NCI-H2196 treated with DMSO at 0.1 percent for 48 hours (cell line): ENCODE measurements around the gene ZNF91.
"Not testable (repeated sequence)": the region's sequence is repeated elsewhere in the genome, so short reads cannot be mapped to it uniquely, and the experiment has no call there.

Experiments
- DNase-seq: peaks from one replicate; lab custom pipeline; 2025; ENCODE audit not compliant: unreplicated experiment; lab: John Stamatoyannopoulos, UW

The ZNF91 gene

DNA sequence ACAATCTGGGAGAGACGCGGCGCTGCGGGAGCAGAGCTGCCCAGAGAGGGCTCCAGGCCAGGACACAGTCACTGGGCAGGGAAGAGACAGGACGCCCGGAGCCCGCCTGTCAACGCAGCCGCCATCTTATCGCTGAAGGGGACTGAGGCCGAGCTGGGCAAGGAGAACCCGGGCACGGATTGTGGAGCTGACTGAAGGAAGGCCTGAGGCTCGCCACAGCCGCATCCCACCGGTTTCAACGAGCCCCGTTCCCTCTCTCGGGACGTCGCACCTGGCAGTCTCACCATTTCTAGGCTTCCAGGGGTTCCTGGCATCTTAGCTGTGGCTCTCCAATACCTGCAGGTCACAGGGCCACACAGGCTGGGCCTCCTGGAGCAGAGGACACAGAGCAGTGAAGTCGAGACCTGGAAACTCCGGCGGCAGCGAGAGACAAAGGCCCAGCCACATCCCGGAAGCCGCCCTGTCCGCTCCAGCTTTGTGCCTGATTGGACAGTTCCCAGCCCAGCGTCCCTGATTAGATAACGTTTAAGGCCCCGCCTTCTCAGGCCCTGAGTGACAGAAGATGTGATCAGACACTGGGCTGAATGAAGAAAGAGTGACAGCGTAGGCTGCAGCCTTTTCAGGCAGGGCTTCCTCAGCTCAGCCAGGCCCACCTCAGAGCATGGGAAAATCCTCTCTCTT is at the start of gene ZNF91:
Gene ZNF91, minus strand, starts transcription at position 431 of the 681 bp plus-strand sequence. Its CDS starts 117 bp downstream, at position 314.
- DNase-seq, result peak; percentile 92

DNA sequence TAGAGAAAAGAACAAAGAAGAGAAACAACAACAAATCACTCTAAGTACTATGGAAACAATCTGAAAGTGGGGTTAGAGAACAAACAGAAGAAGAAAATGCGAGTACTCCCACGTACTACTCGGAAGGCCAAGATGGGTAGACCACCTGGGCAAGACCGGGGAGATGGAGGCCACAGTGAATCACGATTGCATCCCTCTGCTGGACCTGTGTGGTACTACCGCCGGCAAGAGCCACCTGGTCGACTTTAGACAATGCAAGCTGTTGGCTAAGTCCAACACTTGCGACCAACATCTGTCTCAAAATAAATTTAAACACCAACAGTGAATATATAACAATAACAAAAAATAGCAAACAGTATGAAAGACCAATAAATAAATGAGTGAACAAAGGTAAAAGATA is 45.5 kb upstream of the ZNF91 start:
- DNase-seq, result no peak

DNA sequence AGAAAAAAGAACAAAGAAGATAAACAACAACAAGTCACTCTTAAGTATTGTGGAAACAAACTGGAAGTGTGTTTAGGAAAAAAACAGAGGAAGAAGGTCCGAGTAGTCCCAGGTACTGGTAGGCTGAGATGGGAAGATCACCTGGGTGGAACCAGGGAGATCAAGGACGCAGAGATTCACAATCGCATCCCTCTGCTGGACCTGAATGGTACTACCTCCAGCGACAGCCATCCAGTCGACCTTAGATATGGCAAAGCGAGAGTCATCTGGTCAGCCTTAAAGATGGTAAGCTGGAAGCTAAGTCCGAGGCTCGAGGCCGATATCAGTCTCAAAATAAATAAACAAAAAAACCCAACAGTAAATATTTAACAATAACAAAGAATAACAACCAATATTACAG is 44.9 kb upstream of the ZNF91 start:
- DNase-seq, result no peak

DNA sequence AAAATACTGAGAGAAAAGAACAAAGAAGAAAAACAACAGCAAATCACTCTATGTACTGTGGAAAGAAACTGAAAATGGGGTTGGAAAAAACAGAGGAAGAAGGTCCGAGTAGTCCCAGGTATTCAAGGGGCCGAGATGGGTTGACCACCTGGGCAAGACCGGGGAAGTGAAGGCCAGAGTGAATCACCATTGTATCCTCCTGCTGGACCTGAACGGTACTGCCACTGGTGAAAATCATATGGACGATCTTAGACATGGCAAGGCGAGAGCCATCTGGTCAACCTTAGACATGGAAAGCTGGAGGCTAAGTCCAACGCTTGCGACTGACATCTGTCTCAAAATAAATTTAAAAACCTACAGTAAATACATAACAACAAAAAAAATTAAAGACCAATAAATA is 44.4 kb upstream of the ZNF91 start:
- no peak for DNase-seq

DNA sequence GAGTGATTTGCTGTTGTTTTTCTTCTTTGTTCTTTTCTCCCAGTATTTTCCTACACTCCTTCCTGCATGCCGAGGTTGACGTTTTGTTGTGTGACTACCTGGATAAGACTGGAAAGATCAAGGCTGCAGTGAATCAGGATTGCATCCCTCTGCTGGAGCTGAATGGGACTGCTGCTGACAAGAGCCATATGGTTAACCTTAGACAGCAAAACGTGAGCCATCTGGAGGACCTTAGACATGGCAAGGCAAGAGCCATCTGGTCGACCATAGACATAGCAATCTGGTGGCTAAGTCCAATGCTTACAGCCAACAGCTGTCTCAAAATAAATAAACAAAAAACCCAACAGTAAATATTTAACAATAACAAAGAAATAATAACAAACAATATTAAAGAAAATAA is 42.6 kb upstream of the ZNF91 start:
- no peak for DNase-seq

DNA sequence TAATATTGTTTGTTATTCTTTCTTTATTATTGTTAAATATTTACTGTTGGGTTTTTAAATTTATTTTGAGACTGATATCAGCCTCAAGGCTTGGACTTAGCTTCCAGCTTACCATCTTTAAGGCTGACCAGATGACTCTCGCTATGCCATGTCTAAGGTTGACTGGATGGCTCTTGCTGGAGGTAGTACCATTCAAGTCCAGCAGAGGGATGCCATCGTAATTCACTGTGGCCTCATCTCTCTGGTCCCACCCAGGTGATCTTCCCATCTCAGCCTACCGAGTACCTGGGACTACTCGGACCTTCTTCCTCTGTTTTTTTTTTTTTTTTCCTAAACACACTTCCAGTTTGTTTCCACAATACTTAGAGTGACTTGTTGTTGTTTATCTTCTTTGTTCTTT is 41.7 kb upstream of the ZNF91 start:
- no peak for DNase-seq

DNA sequence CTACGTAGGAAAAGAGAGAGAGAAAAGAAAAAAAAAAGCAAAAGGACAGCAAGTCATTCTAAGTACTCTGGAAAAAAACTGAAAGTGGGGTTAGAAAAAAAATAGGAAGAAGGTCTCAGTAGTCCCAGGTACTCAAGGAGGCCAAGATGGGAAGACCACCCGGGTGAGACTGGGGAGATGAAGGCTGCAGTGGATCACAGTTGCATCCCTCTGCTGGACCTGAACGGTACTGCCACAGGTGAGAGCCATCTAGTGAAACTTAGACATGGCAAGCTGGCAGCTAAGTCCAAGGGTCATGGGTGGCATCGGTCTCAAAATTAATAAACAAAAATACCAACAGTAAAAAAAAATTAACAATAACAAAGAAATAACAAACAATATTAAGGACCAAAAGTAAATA is 41.0 kb upstream of the ZNF91 start:
- DNase-seq, result no peak

DNA sequence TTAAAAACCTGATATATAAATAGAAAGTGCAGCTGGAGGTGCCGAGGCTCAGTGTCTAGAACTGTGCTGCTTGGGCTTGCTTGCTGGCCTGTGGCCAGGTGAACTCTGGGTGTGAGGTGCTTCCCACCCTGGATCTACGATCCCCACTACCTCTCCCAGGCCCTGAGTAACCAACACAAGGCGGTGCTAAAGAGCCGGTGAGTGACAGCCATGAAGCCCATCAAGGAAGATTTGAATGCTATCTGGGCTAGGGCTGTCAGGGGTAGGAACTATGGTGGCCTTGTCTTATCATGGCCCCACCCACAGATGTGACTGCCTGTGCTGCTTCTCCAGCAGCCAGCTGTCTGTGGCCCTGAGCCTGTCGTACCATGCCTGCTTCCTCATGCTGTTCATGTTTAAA is 25.6 kb upstream of the ZNF91 start:
- DNase-seq, result no peak

DNA sequence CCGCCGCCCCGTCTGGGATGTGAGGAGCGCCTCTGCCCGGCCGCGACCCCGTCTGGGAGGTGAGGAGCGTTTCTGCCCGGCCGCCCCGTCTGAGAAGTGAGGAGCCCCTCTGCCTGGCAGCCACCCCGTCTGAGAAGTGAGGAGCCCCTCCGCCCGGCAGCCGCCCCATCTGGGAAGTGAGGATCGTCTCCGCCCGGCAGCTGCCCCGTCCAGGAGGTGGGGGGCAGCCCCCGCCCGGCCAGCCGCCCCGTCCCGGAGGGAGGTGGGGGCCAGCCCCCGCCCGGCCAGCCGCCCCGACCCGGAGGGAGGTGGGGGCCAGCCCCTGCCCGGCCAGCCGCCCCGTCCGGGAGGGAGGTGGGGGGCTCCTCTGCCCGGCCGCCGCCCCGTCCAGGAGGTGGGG is 24.0 kb upstream of the ZNF91 start:
- not testable (repeated sequence) for DNase-seq

DNA sequence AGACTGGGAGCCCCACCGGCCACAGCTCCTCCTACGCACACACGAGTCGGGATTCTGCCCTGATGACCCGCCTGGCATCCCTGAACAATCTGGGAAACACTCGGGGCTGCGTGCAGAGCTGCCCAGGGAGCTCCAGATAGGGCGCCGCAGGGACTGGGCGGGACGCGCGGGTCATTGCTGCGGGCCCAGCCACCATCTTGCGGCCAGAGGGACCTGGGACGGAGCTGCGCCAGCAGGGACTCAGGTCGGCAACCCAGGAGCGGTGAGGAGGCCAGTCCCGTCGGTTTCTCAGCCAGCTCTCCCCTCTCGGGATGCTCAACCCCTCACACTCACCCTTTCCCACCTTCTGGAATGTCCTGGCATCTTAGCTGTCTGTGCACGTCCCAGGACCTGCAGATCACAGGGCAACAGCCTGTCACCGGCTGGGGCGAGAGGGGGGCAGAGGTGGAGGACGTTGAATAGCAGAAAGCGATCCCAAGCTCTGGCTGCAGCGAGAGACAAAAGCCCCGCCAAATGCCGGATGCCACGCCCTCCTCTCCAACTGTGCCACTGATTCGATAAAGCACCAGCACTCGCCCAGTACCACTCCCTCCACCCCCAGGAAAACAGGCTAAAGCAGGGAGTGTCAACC is 20.4 kb upstream of the ZNF91 start:
- no peak for DNase-seq

DNA sequence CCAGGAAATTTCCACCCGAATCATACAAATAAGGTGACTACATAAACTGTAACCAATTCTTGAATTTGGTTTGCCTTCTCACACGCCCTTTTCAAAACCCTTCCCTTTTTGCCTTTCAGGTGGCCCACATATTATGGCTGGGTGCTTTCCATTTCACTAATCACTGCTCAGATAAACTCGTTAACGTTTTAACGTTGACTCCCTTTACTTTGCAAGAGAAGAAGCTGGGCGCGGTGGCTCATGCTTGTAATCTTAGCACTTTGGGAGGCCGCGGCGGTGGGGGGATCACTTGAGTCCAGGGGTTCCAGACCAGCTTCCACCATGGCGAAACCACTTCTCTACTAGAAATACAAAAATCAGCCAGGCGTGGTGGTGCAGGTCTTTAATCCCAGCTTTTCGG is 19.8 kb upstream of the ZNF91 start:
- DNase-seq, result no peak

DNA sequence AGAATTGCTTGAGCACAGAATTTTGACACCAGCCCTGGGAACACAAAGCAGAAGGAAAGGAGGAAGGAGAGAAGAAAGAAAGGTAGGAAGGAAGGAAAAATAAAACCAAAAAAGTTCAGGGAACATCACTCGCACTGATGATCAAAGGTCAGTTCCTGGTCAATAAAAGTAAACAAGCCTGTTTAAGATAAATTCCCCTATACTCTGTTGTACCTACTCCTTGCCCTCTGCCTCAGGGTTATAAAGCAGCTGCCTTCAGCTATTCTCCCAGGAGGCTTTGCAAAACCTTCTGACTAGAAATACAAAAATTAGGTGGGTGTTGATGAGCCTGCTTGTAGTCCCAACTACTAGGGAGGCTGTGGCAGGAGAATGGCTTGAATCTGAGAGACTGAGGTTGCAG is 14.9 kb upstream of the ZNF91 start:
- DNase-seq, result no peak

DNA sequence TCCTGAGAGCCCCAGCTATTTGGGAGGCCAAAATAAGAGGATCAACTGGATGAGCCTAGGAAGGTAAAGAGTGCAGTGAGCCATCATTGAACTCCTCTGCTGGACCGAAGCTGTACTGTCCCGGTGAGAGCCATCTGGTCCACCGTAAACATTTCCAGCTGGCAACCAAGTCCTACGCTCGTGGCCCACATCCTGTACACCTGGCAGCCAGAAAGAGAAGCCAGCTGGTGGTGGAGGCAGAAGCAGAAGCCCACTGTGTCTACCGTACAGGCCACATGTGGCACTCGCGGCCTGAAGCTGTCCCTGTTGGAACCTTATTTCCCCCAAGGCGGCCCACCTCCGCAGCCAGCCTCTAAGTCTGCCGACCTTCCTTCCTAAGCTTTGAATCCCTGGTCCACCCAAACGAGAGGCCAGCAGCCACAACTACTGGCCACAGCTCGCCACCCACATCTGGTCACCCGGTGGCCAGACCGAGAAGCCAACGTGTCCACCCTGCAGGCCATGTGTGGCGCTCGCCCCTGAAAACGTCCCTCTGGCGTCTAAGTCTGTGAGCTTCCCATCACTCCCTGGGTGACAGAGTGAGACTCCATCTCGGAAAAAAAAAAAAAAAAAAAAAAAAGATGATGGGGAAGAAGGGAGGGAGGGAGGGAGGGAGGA is 14.2 kb upstream of the ZNF91 start:
- no peak for DNase-seq

DNA sequence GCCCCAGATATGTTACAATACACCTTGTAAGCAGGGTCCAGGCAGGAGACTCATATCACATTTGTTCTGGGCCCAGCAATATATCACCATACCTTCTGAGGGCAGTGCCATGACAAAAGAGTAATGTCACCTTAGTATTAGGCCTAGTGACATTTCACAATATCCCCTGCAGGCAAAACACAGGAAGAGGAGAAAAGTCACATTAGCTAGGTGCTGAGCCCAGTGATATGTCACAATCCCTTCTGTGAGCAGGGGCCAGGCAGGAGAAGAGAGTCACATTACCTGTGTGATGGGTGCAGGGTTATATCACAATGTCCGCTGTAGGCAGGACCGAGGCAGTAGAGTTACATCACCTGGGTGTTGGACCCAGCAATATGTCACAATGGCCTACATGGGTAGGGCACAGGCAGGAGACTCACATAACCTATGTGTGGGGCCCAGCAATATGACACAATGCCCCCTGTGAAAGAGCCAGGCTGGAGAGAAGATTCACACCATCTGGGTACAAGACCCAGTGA is 12.4 kb upstream of the ZNF91 start:
- DNase-seq, result no peak

DNA sequence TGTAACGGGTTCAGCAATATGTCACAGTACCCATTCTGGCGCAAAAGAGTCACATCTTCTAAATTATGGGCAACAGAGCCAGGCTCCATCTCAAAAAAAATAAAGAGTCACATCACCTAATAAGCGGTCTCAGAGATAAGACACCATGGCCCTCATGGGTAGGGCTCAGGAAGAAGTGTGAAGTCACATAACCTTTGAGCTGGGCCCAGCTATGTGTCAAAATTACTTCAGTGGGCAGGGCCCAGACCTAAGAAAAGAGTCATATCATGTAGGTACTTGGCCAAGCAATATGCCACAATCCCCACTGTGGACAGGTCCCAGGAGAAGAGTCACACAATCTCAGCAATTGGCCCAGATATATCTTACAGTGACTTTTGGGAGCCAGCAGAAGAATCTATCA is 11.4 kb upstream of the ZNF91 start:
- DNase-seq, result no peak

DNA sequence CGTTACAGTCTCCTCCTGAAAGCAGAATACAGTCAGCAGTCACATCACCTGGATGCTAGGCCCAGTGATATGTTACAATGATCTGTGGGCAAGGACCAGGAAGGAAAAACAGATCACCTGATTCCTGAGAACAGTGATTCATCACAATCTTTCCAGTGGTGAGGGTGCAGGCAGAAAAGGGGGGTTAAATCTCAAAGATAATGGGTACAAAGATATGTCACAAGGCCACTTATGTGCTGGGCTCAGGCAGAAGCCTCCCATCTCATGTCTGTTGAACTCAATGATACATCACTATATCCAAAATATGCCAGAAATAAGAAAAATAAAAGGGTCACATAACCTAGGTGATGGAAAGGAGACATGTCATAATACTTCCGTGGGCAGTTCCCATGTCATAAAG is 10.8 kb upstream of the ZNF91 start:
- no peak for DNase-seq

DNA sequence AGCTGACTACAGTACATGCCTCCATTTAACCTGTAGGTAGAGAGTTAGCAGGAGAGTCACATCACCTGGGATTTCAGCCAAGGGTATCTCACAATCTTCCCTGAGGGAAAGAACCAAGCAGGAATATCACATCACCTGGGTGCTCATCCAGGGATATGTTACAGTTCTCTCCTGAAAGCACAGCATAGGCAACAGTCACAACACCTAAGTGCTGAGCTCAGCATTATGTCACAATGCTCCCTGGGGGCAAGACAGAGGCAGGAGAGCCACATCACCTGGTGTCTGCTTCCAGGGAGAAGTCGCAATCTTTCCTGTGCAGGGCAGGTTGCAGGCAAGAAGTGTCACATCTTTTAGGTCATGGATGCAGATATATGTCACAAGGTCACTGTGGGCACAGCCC is 9.4 kb upstream of the ZNF91 start:
- DNase-seq, result no peak

DNA sequence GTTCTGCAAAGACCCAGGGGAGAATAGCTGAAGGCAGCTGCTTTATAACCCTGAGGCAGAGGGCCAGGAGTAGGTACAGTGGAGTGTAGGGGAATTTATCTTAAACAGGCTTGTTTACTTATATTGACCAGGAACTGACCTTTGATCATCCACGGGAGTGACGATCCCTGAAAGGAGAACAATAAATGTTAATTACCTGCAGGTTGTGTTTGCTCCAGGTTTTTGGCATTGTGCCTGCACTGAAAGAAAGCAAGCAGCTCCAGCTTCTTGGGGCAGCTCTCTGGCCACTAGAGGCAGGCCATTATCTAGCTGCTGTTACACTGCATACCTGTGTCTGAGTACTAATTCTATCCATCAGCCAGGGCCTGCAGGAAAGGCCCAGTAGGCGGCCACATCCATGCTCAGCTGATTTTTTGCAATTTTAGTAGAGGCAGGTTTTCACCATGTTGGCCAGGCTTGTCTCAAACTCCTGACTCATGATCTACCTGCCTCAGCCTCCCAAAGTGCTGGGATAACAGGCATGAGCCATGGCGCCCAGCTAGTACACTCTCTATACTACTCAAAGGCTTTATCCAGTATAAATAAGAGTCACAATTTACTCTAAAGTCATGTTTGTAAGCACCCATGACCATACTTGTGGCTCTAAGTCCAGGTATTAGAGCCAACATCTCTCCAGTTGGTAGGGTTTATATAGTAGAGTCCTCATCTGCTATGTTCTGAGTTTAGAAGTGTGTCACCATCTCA is 8.5 kb upstream of the ZNF91 start:
- no peak for DNase-seq

DNA sequence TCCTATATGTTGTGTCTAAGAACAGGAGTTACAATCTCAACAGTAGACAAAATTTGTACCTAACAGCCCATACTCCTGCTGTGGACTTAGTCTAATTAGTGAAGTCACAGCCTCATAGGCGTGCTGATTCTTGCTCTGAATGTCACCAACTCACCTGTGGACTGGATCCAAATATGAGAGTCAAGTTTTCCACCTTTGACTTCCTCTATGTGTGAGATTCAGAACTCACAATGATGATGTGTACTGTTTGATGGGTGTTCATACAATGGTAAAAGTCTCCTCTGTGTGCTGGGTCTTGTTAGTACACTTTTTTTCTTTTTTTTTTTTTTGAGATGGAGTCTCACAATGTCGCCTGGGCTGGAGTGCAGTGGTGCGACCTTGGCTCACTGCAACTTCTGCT is 7.8 kb upstream of the ZNF91 start:
- DNase-seq, result no peak

DNA sequence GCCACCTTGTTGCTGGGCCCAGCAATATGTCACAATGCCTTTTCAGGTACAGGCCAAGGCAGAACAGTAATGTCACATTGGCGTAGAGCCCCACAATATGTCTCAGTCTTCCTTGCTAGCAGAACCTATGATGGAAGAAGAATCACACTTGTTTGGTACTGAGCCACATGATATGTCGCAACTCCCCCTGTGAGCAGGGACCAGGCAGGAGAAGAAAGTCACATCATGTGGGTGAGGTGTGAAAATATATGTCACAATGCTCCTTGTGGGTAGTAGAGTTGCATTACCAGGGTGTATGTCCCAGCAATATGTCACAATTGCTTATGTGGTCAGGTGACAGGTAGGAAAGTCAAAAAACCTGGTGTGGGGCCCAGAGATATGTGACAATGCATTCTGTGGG is 7.1 kb upstream of the ZNF91 start:
- DNase-seq, result no peak

DNA sequence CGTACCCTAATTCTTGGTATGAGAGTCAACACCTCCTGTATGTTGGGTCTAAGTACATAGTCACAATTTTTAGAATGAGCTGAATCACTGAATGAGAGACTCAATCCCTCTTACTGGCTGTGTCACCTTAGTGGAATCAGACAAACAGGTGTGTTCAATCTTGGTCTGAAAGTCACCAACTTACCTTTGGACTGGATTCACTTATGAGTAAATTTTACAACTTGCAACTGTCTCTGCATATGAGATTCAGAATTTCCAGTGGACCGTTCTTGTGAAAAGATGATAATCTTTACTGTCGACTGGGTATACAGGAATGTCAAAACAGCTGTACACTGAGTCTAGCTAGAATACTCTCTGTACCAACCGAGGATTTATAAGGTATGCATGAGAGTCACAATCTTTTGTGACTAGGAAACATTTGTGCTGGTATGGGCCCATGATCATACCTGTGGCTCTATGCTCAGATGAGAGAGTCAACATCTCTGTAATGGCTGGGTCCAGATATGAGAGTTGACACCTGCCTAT is 5.9 kb upstream of the ZNF91 start:
- no peak for DNase-seq
